Measurements from ENCODE around the gene ADARB1.

The ADARB1 gene

DNA sequence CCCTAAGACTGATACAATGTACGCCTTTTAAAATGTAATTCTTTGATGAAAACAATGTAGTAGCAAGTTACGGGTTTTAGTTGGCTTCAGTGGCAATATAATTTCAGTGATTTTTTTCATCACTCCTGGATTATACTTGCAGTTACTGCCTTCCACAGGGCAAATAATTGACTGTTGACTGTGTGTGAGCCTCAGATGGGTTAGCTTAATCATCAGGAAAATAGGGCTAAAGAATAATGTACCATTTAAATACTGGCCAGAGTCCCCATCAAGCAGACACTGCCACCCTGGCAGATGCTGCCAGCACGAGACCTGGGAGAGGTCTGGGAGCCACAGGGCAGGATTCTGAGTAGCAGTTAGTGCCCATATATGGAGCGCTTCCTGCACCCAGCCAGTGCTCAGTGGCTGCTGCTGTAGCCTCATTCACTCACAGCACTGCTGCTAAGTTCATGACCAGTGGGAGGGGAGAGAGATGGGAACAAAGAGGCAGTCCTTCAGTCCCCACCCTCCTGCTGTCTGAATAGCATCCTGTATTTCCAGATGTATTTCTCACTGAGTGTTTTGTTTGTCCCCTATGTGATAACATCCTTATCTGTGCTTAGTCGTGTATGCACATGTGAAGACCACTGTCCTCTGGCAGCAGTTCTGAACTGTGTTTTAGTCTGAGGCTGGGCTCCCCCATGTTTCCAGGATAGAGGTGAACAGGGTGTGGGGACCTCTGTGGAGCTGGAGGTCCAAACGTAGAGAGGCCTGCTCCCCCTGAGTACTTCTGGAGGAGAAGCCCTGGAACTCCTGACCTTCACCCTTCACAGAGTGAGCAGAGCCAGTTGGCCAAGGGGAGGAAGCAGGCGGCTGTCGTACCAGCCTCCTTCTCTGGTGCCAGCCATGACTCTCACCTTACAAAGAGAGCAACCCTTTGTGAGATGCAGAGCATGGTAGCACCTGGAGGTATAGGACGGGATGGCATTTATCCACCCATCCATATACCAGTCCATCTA is 80.4 kb downstream of the ADARB1 start:
- DNase-seq: no peak

DNA sequence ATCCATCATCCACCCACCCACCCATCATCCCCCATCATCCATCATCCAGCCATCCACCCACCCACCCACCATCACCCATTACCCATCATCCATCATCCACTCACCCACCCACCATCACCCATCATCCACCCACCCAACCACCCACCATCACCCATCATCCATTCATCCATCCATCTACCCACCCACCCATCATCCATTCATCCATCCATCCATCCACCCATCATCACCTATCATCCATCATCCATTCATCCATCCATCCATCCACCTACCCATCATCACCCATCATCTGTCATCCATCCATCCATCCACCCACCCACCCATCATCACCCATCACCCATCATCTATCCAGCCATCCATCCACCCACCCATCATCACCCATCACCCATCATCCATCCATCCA is 81.5 kb downstream of the ADARB1 start:
- DNase-seq: no peak

DNA sequence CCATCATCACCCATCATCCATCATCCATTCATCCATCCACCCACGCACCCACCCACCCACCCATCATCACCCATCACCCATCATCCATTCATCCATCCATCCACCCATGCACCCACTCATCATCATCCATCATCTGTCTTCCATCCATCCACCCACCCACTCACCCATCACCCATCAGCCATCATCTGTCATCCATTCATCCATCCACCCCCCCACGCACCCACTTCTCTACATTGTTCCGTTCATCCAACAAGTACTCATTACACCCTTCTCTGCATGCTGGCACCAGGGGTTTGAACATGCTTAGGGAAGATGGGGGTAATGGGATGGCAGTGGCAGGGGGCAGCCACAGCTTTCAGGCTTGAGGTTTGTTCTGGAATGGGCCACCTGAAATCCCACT is 82.1 kb downstream of the ADARB1 start:
- DNase-seq: no peak

DNA sequence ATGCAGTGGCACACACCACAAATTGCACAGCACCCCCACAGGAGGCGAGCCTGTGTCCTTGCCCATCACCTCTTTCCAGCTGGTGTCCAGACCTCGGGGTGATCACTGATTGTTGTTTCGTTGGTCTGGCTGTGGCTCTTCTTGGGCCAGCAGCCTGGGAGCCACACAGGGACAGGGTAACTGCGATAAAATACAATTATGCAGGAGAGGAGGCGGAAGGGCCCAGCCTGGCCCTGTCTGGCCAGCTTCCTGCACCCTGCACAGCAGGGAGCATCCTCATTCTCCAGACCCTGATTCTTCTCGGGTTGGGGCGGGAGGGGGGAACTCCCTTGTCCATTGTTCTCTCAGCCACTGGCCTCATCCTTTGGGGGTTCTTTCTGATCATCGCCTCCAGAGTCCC is 83.6 kb downstream of the ADARB1 start:
- DNase-seq: no peak

DNA sequence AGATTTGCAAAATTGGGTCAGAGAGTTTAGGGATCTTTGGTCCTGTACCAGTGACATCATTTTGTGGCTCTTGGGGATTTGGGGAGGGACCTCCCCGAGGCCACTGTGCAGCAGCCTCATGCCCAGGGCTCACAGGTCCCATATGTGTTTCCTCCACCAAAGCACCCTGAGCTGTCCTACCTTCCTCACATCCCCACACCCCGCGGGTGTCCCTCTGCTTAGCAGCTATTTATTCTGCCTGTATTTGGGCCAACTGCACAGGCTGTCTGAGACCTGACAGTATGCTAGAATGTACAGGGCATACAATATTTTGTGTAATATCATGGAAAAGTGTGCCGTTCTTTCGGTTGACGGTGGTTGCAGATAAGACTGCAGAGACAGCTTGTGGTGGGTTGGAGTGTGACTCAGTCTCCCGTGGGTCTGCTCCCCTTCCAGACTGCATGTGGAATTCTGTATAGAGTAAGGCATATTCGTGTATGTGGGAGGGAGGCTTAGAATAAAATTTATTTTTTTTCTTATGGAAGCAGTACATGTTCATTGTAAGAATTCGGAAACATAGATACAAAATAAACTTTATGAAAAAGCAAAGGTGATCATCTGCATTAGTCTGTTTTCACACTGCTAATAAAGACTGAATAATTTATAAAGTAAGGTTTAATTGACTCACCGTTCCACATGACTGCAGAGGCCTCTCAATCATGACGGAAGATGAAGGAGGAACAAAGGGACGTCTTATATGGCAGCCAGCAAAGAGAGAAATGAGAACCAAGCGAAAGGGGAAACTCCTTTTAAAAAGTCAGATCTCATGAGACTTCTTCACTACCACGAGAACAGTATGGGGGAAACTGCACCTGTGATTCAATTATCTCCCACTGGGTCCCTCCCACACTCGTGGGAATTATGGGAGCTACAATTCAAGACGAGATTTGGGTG is 84.4 kb downstream of the ADARB1 start:
- DNase-seq: no peak

DNA sequence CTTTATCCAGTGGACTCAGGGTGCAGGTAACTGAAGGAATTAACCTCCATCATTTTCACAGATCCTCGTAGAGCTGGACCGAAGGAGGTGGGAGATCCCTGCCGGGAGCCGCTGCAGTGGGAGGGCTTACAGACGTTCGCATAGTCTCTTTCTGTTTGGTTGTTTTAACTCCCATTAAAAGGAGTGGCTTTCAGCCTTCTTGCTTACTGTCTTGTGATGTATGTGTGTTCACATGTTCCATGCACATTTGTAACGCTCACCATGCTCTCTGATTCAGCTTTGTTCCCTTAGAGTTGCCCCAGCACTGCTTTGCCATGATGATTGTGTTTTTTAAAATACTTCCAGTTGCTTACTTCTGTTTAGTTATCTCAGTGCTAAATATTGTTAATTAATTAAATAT is 85.8 kb downstream of the ADARB1 start:
- no peak for DNase-seq

DNA sequence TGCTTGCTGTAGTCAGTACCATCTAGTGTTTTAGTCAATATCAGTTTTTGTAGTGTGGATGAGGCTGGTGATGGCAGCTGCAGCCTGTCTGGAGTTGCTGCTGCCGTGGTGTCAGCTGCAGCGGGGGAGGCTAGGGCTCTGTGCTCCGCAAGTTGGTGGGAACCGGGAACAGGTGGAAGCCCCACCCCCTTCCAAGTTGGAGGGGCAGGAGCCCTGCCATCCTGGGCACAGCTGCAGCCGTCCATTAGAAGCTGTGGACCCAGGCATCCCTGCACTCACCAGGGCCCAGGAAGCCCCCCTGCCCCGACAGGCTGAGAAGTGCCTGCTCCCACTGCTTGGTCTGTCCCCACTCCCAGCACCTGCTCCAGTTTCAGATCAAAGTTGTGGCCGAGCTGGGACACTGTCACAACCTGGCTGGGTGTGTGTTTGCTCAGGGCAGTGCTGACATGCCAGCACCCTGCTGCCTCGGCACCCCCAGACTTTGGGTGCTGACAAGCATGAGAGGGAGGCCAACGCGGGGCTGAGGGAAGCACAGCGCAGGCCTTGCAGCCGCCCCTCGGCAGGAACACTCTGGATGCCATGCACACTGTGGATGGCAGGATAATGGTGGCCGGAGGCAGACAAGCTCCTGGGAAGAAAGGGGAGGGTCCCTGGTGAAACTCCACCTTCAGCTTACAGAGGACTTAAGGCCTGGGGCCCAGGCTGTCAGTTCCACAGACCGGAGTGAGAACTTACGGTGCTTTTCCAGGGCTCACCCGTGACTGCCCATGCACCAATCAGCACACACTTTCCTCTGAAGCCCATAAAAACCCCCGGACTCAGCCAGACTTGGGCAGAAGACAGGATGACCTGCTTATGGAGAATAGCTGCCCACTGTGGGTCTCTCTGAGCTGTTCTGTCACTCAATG is 86.9 kb downstream of the ADARB1 start:
- DNase-seq: no peak

DNA sequence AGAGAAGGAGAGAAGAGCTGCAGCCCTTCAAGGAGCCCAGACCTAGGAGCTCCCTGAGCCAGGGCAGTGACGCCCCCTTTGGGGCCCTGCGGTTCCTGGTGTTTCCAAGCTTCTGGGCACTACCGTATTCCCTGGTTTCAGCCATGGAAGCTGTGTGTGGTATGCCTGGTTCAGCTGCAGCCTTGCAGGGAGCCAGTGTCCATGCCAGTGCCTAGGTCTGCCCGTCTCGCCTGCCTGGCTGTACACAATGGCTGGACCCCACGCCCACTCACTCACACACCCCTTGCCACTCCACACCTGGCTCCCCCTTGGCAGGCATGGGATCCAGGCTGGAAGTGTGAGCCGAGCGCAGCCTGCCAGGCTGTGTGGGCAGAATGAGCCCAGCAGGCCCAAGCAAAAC is 87.7 kb downstream of the ADARB1 start:
- DNase-seq: no peak

DNA sequence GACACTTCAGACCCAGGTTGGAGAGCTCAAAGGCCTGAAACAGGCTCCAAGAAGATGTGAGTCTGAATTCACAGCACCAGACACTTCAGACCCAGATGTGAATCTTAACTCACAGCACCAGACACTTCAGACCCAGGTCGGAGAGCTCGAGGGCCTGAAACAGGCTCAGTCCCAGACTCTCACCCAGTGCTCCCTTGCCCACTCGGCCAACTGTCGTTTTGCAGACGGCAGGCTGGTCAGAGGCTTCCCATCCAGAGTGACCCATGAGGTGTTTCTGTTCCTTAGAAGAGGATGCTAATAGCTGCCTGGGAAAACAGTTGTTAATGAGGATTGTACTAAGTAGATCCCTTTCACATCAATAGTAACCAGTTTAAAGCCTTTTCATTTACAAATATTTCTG is 88.4 kb downstream of the ADARB1 start:
- DNase-seq: no peak

DNA sequence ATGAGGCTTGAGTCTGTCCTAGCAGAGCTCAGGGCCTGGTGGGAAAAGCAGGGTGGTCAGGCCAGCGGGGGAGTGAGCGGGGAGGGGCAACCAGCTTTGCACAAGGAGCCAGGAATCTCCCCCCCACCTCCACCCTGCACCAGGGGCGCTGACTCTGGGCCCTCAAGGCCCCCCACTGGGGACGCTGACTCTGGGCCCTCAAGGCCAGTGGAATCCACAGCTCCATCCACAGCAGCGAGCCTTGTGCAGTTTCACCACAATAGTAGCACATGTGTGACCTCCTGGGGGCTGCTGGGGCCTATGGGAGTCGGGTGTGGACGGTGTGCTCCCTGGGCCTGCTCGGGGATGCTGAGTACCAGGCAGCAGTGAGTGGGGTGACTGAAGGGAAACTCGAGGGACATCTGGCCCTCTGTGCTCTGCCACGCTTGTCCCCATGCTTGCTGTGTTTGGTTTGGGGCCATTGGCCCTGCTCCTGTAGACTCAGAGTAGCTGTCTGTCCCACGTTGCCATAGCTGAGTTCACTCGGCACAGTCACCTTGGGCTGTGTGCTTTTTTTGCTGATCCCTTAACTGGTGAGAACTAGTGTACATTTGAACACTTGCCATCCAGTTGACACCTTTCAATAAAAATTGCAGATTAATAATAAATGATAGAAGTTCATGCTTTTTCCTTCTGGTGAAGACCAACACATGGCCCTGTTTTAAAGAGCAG is 89.2 kb downstream of the ADARB1 start:
- DNase-seq: no peak

DNA sequence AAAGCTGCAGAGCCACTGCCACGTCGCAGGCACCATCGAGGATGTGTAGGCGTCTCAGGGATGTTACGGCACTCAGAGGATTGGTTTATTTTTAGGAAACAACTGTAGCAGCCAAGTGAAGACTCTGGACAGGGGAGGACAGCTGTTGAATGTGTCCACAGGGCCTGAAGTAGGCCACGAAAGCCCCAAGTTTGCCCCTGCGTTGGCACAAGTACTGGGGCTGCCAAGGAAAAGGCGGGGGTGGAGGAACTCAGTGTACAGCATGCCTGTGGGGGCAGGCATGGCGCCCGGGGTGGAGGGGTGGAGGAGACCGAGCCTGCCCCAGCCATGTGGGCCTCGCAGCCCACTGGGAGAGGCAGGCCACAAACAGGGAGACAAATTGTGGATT is 89.7 kb downstream of the ADARB1 start:
- DNase-seq: no peak

DNA sequence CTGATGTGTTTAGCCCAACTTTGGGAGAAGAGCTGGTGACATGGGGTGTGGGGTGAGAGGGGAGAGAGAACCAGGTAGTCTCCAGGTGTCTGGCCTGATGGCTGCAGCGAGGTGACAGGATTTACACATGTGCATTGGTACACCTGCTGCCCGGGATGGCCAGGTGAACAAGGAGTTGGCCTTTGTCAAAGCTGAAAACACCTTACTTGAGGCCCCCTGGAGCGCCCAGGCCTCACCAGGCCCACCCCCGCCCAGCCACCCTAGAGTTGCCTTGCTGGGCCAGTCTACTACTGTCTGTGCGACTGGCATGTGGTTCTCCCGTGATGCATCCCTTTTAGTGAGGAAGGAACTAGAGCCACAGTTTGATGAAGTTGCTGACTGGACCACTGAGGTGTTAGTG is 90.5 kb downstream of the ADARB1 start:
- DNase-seq: no peak

DNA sequence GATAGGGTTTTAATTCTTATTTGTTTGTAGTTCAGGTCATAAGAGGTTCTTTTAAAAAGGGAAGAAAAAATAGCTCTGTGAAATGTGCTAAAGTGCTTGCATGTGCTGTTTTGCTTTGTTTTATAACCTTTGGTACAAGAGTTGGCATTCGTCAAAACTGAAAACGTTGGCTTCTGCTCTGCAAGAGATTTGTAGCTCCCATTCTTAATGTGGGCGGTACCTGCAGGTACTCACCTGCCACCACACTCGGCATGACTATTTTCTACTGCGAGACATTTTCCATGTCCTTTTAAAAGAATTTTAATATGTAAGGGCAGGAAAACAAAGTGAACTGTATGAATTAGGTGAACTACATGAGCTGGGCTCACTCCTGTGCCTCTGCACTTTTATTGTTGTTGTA is 92.6 kb downstream of the ADARB1 start:
- DNase-seq: no peak

DNA sequence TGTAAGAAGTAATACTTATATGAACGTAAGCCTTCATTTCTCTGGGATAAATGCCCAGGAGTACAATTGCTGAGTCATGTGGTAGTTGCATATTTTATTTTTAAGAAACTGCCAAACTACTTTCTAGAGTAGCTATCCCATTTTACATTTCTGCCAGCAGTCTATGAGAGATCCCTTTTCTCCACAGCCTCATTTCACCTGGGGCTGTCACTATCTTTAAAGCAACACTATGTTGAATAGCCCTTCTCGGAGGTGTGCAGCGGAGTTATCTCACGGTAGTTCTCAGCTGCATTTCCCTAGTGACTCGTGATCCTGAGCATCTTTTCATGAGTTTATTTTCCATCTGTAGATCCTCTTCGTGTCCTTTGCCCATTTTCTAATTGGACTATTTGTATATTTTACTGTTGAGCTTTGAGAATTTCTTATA is 93.4 kb downstream of the ADARB1 start:
- no peak for DNase-seq

DNA sequence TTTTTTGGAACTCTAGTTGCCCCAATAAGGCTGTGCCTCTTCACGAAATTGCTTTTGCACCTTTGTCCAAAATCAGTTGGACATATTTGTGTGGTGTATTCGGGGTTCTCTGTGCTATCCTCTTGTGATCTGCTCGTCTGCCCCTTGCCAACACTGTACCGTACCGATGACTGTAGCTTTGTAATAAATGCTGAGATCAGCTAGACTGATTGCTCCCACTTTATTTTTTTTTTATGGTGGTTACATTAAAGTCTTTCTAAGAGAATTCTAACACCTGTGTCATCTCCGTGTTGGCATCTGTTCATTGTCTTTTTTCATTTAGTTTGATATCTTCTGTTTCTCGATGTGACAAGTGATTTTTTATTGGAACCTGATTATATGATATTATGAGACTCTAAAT is 94.1 kb downstream of the ADARB1 start:
- no peak for DNase-seq

DNA sequence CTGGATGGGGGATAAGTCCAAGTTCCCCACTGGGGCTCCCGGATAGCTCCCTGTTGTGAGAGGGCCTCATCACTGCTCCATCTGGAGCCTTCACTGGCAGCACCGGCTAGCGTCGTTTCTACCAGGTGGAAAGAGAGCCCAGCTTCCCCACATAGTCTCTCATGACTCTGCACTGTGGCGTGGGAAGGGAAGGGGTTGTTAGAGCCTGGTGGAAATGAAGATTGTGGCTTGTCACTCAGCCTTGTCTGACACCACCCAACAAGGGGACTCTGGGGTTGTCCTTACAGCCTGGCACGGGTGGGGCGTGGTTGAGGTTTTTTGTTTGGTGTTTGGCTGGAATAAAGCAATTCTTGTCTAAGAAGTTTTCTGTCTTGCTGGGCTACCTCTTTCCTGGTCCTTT is 94.6 kb downstream of the ADARB1 start:
- no peak for DNase-seq

DNA sequence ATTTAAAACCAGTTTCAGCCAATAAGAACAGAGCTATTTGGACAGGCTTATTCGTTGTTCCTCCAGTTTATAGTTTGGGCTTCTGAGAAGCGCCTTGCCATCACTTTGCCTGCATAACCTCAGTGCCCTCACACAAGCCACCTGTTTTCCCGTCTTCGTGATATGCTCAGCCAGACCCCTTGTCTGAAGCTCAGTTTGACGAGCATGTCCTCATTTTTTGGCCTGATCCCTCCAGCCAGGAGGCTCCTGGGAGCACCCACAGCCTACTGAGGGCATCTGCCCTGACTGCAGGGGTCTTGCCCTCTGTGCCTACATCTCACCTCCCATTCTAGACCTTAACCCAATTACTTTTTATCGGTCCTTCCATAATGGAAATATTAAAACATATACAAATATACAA is 95.3 kb downstream of the ADARB1 start:
- no peak for DNase-seq

DNA sequence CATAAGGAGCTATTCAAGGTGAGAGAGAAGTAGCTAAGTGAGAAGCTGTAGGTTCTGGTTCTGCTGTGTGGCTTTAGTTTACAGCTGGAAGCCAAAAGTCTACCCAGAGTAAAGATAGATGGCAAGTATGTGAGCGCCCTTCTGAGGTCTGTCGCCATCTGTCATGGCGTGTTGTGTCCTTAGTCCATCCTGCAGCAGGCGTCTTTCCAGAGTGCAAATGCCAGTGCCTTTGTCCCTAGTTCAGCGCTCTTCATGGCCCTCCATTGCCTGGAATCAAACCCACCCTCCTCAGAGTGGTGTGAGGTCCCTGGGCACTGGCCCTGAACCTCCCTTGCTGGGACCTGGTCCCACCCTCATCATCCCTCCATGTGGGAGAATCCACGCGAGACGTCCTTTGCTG is 96.6 kb downstream of the ADARB1 start:
- no peak for DNase-seq

DNA sequence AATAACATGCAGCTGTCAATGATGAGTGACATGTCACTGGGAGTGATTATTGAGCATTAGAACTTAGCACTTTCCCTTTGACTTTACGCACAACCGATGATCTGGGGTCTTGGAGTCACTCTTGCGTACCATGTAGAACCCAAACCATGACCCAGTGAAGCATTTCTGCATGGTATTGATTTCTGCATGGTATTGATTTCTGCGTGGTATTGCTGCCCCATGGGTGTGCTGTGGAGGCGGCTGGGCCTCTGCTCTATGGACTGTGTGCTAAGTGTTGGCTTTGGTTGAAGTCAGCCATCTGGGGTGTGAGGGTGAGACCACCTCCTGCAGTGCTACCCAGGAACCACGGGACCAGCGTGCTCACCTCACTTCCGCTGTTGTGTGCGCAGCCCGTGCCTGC is 98.0 kb downstream of the ADARB1 start:
- DNase-seq: no peak

DNA sequence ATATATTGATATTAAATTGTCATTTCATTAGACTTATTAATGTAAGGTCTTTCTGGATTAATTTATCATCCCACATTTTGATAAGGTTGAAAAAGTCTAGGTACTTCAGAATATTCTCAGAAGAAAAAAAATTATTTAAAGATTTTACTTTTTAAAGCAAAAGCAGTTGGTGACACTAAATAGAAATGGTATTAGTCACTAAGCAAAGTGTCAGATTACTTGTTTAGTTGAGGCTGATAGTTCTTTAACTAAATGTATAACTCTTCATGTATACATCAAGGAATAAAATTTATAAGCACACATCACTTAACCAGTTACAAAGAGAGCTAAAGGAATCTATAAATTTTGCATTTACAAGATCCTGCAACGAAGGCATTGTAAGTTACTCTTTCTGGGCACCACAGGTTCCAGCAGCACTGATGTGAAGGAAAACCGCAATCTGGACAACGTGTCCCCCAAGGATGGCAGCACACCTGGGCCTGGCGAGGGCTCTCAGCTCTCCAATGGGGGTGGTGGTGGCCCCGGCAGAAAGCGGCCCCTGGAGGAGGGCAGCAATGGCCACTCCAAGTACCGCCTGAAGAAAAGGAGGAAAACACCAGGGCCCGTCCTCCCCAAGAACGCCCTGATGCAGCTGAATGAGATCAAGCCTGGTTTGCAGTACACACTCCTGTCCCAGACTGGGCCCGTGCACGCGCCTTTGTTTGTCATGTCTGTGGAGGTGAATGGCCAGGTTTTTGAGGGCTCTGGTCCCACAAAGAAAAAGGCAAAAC is 101.1 kb downstream of the ADARB1 start:
- no peak for DNase-seq

DNA sequence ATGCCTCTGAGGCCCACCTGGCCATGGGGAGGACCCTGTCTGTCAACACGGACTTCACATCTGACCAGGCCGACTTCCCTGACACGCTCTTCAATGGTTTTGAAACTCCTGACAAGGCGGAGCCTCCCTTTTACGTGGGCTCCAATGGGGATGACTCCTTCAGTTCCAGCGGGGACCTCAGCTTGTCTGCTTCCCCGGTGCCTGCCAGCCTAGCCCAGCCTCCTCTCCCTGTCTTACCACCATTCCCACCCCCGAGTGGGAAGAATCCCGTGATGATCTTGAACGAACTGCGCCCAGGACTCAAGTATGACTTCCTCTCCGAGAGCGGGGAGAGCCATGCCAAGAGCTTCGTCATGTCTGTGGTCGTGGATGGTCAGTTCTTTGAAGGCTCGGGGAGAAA is 101.8 kb downstream of the ADARB1 start:
- no peak for DNase-seq
